HG03460 (cell line): ENCODE results near the gene AFAP1.
A peak's percentile ranks its signal among the peaks of the same experiment; 100 is the strongest.

ENCODE experiments used
- ATAC-seq: cut with Tn5 transposase; IDR thresholded peaks from one replicate; pipeline ENCODE4 v1.9.1; 2021; ENCODE audit not compliant: unreplicated experiment

AFAP1 gene

DNA sequence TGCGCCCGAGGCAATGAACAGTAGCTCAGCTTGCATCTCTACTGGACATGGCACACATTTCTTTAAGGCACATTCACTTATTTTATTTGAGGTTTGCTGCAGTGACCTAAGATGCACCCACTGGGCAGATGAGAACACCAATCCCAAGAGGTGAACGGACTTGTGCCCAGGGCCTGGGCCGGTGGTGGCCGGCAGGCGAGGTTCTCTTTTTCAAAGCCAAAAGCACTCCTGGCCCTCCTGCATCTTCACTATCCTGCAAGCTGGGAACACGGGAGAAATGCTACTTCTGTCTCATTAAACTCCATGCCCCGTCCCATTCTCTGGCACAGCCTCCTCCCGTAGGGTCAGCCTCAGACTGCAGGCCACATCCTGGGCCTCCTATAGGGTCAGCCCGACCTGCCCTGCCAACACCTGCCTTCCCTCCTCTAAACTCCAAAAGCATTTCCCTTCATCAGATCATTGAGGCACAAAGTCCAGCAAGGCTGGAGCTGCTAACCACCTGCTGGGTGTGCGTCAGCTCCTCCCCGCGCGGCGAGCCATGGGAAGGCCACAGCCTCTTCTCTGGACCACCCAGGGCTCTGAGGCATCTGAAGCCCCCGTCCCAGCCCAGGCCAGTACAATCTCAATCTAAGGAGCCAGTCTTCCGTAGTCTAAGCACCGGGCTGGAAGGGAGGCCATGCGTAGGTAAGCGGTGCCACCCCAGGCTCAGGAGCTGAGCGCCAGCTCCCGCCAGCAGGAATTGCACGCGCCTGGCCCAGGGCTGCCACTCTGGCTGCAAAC is 166.1 kb downstream of the AFAP1 start:
- no peak for ATAC-seq

GRCh38 chr4:7772711-7773385 is 166.8 kb downstream of the AFAP1 start:
- ATAC-seq: no peak

DNA sequence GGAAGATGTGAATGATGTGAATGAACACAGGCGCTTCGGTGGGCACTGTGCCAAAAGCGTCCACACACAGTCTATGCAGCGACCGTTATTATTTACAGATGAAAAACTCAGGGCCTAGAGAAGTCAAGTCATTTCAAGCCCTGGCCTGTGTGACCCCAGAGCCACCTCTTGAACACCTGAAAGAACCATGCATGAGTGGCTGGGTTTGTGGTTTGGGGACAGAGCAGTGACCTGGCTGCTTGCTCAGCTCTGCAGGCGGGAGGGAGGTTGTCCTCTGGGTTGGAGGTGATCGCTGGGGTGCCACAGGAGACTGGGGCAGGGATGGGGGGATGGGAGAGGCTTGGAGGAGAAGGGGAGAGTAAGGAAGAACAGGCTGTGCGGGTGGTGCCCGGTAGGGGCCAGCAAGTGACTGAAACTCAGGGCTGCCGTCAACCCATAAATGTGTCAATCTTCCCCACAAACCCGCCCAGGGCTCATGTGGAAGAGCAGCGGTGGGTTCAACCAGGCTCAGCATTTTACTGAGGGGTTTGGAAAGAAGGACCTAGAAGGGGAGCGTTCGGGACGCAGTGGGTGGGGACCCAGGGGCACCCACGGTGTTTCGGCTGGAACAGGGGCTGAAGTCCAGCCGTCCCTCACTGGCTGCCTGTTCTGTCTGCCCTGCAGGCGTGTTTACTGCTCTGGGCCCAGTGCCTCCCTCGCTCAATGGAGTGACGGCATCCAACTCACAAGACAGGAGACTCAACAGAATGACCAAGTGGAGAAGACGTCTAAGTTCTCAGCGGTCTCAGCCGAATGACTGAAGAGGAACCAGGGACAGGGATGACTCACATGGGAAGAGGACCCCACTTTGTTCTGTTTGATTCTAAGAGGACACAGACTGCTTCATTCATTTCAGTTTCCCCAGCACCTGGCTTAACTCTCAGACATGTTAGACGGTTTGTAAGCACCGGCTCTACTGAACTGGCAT is 167.8 kb downstream of the AFAP1 start:
- ATAC-seq: peak; percentile 76

- no peak for ATAC-seq
Measured at GRCh38 chr4:7771056-7771455, 168.6 kb downstream of the AFAP1 start.

GRCh38 chr4:7770224-7771050 is 169.2 kb downstream of the AFAP1 start:
- ATAC-seq: no peak

DNA sequence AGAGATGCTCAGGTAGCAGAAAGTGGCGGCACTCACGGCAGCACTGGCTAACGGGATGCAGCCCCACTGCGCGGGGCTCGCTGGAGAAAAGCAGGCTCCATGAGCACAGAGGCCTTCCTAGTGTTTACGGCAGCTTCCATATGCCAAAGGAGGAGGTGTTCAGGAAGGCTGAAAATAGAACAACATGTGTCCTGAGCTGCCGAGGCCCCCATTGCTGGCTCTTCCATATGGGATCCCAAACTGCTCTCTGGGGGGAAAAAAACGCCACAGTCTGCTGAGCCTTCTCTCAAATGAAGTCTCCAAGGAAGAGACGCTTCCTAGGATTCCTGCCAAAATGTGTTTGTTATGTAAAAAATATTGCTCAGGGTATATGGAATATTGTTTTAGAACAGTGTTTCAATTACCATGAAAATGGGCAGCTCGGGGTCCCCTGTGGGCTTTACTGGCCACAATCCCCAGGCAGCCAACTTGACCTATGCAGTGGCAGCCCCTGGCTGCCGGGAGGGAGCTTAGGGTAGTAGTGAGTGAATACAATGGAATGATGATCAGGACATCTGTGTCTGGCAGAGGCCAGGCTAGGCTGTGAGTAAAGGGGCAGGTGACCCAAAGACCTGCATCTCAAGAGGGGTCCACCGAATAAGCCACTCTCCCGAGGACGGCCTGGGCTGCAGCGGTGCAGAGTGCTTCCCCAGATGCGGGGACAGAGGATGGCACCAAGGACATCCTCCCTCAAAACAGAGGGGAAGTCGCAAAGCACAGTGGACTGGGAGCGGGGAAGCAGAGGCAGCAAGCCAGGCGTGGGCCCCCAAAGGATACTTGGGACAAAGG is 170.1 kb downstream of the AFAP1 start:
- no peak for ATAC-seq

DNA sequence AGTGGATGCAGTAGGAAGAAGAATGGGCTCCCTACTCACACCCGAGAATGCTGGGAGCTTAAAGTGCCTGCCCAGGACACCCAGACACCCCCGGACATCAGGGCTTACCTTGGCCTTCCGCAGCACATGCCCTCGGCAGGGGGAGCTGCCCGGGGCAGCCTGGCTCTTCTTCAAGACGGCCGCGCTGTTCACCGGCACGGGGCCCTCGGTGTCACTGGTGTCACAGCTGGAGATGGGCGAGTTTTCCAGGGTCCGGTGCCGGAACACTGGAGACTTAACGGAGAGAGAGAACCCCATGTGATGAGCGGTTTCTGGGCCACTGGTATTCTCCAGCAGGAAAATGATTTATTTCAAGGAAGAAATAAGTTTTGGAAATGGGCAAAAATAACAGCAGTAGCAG is 170.9 kb downstream of the AFAP1 start:
- ATAC-seq: no peak

- ATAC-seq: no peak
Measured at GRCh38 chr4:7767966-7768365, 171.7 kb downstream of the AFAP1 start.

DNA sequence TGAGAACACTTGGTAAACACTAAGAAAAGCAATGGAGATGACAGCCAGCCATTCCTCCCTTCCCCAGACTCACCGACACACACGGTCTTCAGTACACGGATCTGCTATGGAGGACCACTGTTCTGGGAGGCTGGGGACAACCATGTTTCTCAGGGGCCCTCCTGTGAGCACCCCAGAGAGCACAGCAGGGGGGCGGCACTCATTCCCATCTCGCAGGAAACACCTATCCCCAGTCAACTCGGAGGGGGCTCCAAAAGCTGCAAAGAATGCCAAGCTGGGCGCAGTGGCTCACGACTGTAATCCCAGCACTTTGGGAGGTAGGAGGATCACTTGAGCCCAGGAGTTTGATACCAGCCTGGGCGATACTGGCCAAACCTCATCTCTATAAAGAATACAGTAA is 172.1 kb downstream of the AFAP1 start:
- no peak for ATAC-seq

DNA sequence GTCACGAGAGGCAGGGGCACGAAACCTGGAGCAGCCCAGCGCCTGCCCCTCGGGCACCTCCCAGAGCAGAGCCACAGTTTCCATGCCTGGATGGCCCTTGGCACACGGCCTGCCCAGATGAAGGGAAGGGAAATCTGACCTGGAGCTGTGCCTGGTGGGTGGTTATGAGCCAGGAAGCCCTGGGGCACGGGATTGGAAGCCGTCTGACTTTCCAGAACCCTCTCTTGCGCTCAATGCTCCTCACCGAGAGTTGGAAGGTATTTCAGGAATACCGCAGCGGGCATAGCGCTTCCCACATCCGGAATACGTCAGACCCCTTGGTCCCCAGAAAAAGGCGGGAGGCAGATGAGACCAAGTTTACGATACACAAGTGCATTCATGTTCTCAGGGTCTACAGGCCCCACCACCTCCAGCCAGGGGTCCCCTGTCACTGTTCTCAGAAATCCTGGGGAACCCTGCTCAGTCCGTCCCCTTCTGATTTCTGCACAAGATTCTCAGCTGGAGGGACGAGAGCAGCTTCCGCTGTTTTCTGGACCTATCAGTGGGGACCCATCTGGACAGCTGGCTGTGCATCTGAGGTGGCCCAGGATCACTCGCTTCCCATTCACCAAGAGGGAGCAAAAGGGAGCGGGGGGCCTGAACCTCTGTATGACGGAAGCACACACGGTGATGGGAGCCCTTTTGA is 172.9 kb downstream of the AFAP1 start:
- no peak for ATAC-seq

DNA sequence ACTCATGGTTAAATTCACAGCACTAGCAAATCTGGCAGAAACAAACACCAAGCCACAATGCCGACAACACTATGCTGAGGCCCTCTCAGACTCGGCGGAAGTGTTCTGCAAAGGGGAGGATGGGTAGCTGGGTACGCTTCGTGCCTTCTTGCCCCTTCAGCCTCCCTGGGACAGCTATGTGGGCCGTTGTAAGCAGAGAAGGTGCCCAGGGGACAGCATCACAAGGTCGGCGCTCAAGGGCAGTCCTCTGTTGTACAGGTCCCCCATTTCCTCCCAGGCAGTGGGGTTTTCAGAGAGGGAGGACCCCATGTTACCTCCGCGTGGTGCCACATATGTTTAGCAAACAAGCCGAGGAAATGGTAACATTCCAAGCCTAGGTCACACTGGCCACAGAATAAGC is 173.6 kb downstream of the AFAP1 start:
- no peak for ATAC-seq

DNA sequence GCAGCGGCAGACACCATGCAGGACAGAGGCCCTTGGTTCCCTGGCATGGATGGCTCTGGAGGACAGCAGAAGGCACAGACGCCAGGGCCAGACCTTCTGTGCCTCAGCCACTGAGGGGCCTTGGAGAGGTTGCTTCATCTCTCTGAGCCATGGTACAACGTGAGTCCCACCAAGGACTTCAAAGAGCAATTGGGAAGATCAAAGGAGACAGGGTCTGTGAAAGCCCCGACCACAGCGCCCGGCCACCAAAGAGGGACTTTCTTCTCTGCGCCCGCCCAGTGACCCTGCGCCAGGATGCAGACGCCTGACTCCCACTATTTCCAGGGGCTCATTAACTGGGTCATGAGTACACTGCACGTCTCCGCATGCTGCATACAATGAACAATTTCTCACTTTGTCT is 174.0 kb downstream of the AFAP1 start:
- ATAC-seq: no peak

GRCh38 chr4:7764466-7764865 is 175.2 kb downstream of the AFAP1 start:
- no peak for ATAC-seq

- ATAC-seq: no peak
Measured at GRCh38 chr4:7763788-7764187, 175.9 kb downstream of the AFAP1 start.

- no peak for ATAC-seq
Measured at GRCh38 chr4:7763106-7763505, 176.6 kb downstream of the AFAP1 start.

GRCh38 chr4:7762376-7763030 is 177.2 kb downstream of the AFAP1 start:
- ATAC-seq: no peak

- no peak for ATAC-seq
Measured at GRCh38 chr4:7761720-7762119, 177.9 kb downstream of the AFAP1 start.

GRCh38 chr4:7761312-7761711 is 178.3 kb downstream of the AFAP1 start:
- ATAC-seq: no peak

DNA sequence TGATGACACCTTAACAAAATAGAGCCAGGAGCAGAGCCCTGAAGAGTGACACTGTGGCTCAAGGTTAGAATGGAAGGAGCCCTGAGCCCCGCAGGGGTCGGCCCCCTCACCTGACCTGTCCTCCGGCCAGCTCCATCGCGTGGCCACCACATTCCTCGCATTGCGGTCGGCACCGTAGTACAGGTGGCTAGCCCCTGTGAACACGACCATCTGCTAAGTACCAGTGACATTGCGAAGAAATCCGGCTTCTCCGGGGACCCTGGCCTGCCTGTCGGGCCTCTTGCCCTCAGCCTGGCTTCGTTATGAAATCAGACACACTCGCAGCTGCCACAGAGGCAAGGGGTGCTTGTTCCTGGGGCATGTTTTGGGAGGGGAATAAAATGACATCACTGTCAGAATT is 179.0 kb downstream of the AFAP1 start:
- no peak for ATAC-seq
